HepG2 (cell line): ENCODE results near the gene CHRM3.
"Not testable (repeated sequence)": the region's sequence is repeated elsewhere in the genome, so short reads cannot be mapped to it uniquely, and the experiment has no call there.

Experiments used
- ESRRA ChIP-seq: sonication (generic); formaldehyde crosslinking; IDR thresholded peaks from 2 replicates; pipeline ENCODE4 v1.5.1; 2020; ENCODE audit warnings: mild to moderate bottlenecking, low read depth, missing genetic modification reagents
- KLF9 ChIP-seq: IDR thresholded peaks from 2 replicates; pipeline ENCODE4 v1.6.1; 2016; ENCODE audit warnings: low read depth
- NR3C1 ChIP-seq: sonication (generic); formaldehyde crosslinking; IDR thresholded peaks from 2 replicates; pipeline ENCODE4 v1.4.0; 2020; ENCODE audit warnings: missing genetic modification reagents
- TCF7L2 ChIP-seq: IDR thresholded peaks from 2 replicates; pipeline ENCODE4 v1.6.1; 2011; ENCODE audit warnings: mild to moderate bottlenecking, low read depth, low read length, moderate library complexity
- ZNF317 ChIP-seq: sonication (generic); formaldehyde crosslinking; IDR thresholded peaks from 2 replicates; pipeline ENCODE4 v1.5.0; 2020; ENCODE audit warnings: mild to moderate bottlenecking, missing genetic modification reagents

DNA sequence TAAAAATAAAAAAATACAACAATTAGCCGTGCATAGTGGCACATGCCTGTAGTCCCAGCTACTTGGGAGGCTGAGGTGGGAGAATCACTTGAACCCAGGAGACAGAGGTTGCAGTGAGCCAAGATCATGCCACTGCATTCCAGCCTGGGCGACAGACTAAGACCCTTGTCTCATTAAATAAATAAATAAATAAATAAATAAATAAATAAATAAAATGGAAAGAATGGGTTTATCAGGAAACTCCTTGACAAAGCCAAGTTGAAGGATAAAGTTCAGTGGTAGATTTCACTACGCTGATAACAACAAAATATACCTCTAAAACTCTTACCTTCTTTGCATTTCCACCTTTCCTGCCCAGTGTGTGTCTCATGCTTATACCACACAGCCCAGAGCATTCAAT lies 15.5 kb upstream of the CHRM3 start:
- not testable (repeated sequence) for TF ChIP-seq ZNF317; NR3C1 (CRISPR knock-in tag); KLF9 (CRISPR knock-in tag); TCF7L2; ESRRA
